ENCODE measurements around the gene SAMD7. TPM values are rescaled to one million over a fixed set of nuclear protein-coding genes. Genes with fewer than 3 reads are reported as not detected.

The SAMD7 gene
- total RNA-seq, 3 donors from 2014 or later (not counting 1 experiment from before 2014, with no cell fraction given), result not detected

- DNase-seq, result no peak
- Histone ChIP-seq H3K36me3 (ENCODE audit: control insufficient read depth, insufficient read depth, low read length) (no peaks in the 10 kb centered on the region), H3K27ac (ENCODE audit: low read length) (peak overlapping the region; percentile 36), H3K4me1 (ENCODE audit: control insufficient read depth, insufficient read depth, low read length) (peaks cover 5% of the 10 kb centered on the region), H3K9me3 (ENCODE audit: control insufficient read depth, insufficient read depth, low read length) (no peaks in the 10 kb centered on the region), H3K27me3 (ENCODE audit: control insufficient read depth, insufficient read depth, low read length) (peaks cover 4% of the 10 kb centered on the region), H3K4me3 (ENCODE audit: low read length) (no peak overlapping the region)
- intact Hi-C loops (cut with micrococcal nuclease), result no loop called here
- 100% methylated on average over 2 of the region's 3 CpGs for WGBS (ENCODE audit: insufficient coverage)
- no peaks in the 10 kb centered on the region for H3K9me3 Mint-ChIP-seq
- peaks cover 13 to 31% of the 10 kb centered on the region in 2 donors for H3K27me3 Mint-ChIP-seq (ENCODE audit: low read depth in 2 of 2)
- TF ChIP-seq CTCF (IDR thresholded peaks at IDR 0.05), result no peak
- H3K4me3 Mint-ChIP-seq, result no peak overlapping the region
- no peaks in the 10 kb centered on the region for H3K4me1 Mint-ChIP-seq
- no peak for ATAC-seq
- no peak overlapping the region for H3K27ac Mint-ChIP-seq
- H3K36me3 Mint-ChIP-seq, result no peaks in the 10 kb centered on the region
These were observed 42.2 kb downstream of the SAMD7 start for GRCh38 chr3:169953462-169954141.

- TF ChIP-seq CTCF (IDR thresholded peaks at IDR 0.05), result no peak
- H3K9me3 ChIP-seq (ENCODE audit: control insufficient read depth, insufficient read depth, low read length), result no peaks in the 10 kb centered on the region
- no peak overlapping the region for H3K4me3 ChIP-seq (ENCODE audit: low read length)
- H3K4me3 Mint-ChIP-seq, result no peak overlapping the region
- peaks cover 4% of the 10 kb centered on the region for H3K27me3 ChIP-seq (ENCODE audit: control insufficient read depth, insufficient read depth, low read length)
- ATAC-seq (peak in 1 of 3 donors; percentile 49), DNase-seq (no peak)
- peaks cover 5% of the 10 kb centered on the region for H3K4me1 ChIP-seq (ENCODE audit: control insufficient read depth, insufficient read depth, low read length)
- peak overlapping the region; percentile 36 for H3K27ac ChIP-seq (ENCODE audit: low read length)
- H3K27me3 Mint-ChIP-seq (ENCODE audit: low read depth in 2 of 2), result peaks cover 14 to 37% of the 10 kb centered on the region in 2 donors
- H3K36me3 ChIP-seq (ENCODE audit: control insufficient read depth, insufficient read depth, low read length), result no peaks in the 10 kb centered on the region
- WGBS (ENCODE audit: insufficient coverage), result 46% methylated on average over 2 of the region's 6 CpGs
- no peak overlapping the region for H3K27ac Mint-ChIP-seq
- intact Hi-C loops (cut with micrococcal nuclease), result no loop called here
- H3K9me3 Mint-ChIP-seq, result no peaks in the 10 kb centered on the region
- no peaks in the 10 kb centered on the region for H3K4me1 Mint-ChIP-seq
- H3K36me3 Mint-ChIP-seq, result no peaks in the 10 kb centered on the region
These were observed 42.9 kb downstream of the SAMD7 start for GRCh38 chr3:169954142-169954756.

- peaks cover 5% of the 10 kb centered on the region for H3K4me1 ChIP-seq (ENCODE audit: control insufficient read depth, insufficient read depth, low read length)
- no peaks in the 10 kb centered on the region for H3K9me3 ChIP-seq (ENCODE audit: control insufficient read depth, insufficient read depth, low read length)
- ATAC-seq (no peak), DNase-seq (no peak)
- H3K27ac ChIP-seq (ENCODE audit: low read length), result no peak overlapping the region
- no peaks in the 10 kb centered on the region for H3K4me1 Mint-ChIP-seq
- WGBS (ENCODE audit: insufficient coverage), result 82% methylated on average over 2 of the region's 2 CpGs
- intact Hi-C loops (cut with micrococcal nuclease), result no loop called here
- no peaks in the 10 kb centered on the region for H3K36me3 Mint-ChIP-seq
- peaks cover 6% of the 10 kb centered on the region for H3K27me3 ChIP-seq (ENCODE audit: control insufficient read depth, insufficient read depth, low read length)
- no peak overlapping the region for H3K4me3 ChIP-seq (ENCODE audit: low read length)
- H3K4me3 Mint-ChIP-seq, result no peak overlapping the region
- H3K27me3 Mint-ChIP-seq (ENCODE audit: low read depth in 2 of 2), result peaks cover 17 to 40% of the 10 kb centered on the region in 2 donors
- no peak overlapping the region for H3K27ac Mint-ChIP-seq
- no peaks in the 10 kb centered on the region for H3K9me3 Mint-ChIP-seq
- no peaks in the 10 kb centered on the region for H3K36me3 ChIP-seq (ENCODE audit: control insufficient read depth, insufficient read depth, low read length)
- no peak for TF ChIP-seq CTCF (IDR thresholded peaks at IDR 0.05)
These were observed 44.0 kb downstream of the SAMD7 start for GRCh38 chr3:169955406-169955805.
